ENCODE results near the gene TEX36. TPM values are rescaled to one million over a fixed set of nuclear protein-coding genes. Genes with fewer than 3 reads are reported as not detected.

The TEX36 gene, protein sequence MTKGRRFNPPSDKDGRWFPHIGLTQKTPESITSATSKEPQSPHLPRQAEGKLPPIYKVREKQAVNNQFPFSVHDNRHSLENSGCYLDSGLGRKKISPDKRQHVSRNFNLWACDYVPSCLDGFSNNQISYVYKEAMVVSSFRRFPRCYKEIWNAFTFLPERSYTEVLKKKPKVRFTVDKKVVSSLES
- total RNA-seq: not detected

DNA sequence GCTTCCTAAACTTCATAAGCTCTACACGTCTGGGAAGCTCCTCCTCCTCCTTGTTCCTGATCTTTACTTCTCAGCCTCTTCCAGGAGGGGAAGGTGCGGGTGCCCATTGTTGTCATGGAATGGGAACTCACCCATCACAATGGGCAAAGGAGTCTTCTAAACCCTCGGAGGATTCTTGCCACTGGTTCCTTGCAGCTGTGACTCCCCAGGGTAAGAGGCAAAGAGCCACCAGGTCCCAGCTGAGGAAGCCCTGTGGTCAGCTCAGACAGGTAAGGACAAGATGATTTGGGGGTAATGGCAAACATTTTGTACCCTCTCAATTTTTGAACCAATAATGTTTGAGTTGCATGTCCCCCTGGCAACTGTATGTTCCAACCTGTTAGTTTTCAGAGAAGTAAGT, at the start of gene TEX36:
Gene TEX36 (minus strand): TSS at position 101 of the 400 bp plus-strand sequence. CDS start 174 bp downstream, outside the sequence.
- Histone ChIP-seq H3K4me3 (no peak within 1 kb of the TSS), H3K9me3 (peaks cover 0 to 8% (median 0%) of the 10 kb centered on the region in 3 donors), H3K27ac (no peak within 1 kb of the TSS), H3K4me1 (no peaks in the 10 kb centered on the region), H3K27me3 (peaks cover 4% of the 10 kb centered on the region), H3K36me3 (no peaks in the 10 kb centered on the region)
- no peak for ATAC-seq
- TF ChIP-seq POLR2AphosphoS5 (IDR thresholded peaks at IDR 0.05): no peak
- TF ChIP-seq EP300 (IDR thresholded peaks at IDR 0.05): no peak
- TF ChIP-seq, protein P1, sequence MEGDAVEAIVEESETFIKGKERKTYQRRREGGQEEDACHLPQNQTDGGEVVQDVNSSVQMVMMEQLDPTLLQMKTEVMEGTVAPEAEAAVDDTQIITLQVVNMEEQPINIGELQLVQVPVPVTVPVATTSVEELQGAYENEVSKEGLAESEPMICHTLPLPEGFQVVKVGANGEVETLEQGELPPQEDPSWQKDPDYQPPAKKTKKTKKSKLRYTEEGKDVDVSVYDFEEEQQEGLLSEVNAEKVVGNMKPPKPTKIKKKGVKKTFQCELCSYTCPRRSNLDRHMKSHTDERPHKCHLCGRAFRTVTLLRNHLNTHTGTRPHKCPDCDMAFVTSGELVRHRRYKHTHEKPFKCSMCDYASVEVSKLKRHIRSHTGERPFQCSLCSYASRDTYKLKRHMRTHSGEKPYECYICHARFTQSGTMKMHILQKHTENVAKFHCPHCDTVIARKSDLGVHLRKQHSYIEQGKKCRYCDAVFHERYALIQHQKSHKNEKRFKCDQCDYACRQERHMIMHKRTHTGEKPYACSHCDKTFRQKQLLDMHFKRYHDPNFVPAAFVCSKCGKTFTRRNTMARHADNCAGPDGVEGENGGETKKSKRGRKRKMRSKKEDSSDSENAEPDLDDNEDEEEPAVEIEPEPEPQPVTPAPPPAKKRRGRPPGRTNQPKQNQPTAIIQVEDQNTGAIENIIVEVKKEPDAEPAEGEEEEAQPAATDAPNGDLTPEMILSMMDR (IDR thresholded peaks at IDR 0.05): no peak
- no peak for TF ChIP-seq POLR2A (IDR thresholded peaks at IDR 0.05)
- WGBS, 2 donors (ENCODE audit: low coverage in 1 of 2): 20 to 60% methylated on average over 1 of the region's 3 CpGs

DNA sequence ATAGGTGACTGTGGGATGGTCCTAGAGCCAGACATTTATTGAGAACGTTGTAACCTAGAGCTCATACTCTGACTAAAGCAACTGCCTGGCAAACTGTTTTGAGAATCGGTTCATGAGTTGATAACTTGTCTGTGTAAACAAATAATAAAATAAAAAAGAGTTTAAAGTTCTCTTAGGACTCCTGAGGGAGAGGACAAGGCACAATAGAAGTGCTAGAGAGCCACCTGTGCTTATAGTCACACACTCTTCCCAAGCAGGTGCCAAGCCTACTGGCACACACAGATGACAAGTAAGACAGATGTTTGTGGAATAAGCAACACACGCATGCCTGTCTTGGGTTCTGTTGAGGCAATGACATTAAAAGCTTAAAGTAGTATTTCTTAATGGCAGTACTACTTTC, 44.5 kb upstream of the TEX36 start:
- peaks cover 25 to 99% of the 10 kb centered on the region in 2 donors for H3K36me3 ChIP-seq
- no peaks in the 10 kb centered on the region for H3K9me3 ChIP-seq
- H3K27ac ChIP-seq: no peak overlapping the region
- ATAC-seq: no peak
- H3K4me3 ChIP-seq: no peak overlapping the region
- TF ChIP-seq EP300 (IDR thresholded peaks at IDR 0.05): no peak
- no peak for TF ChIP-seq POLR2A (IDR thresholded peaks at IDR 0.05)
- TF ChIP-seq, protein P1 (IDR thresholded peaks at IDR 0.05): no peak
- TF ChIP-seq POLR2AphosphoS5 (IDR thresholded peaks at IDR 0.05): no peak
- 50 to 59% methylated on average over 3 of the region's 3 CpGs for WGBS, 2 donors (ENCODE audit: low coverage in 1 of 2)
- H3K27me3 ChIP-seq: no peaks in the 10 kb centered on the region
- no peaks in the 10 kb centered on the region for H3K4me1 ChIP-seq

DNA sequence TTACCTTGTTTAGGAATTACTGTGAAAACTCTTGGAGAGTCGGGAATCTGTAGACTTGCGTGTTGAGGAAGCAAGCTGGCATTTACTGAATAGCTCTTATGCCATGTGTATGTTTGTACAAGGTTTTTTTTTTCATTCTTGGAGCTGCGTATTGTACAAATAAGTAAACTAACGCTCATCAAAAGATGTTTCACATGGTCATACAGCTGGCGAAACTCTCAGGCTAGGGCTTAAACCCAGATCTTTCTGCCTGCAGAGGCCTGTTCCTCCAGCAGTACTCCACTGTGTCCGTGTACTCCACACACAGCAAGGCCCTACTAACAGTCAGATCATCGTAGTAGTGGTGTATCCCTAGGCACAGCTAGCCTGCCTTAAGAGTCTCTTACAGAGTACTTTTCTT, 44.0 kb upstream of the TEX36 start:
- TF ChIP-seq EP300 (IDR thresholded peaks at IDR 0.05) (no peak), POLR2A (IDR thresholded peaks at IDR 0.05) (no peak), POLR2AphosphoS5 (IDR thresholded peaks at IDR 0.05) (no peak)
- TF ChIP-seq, protein P1 (IDR thresholded peaks at IDR 0.05): no peak
- no peak for ATAC-seq
- peaks cover 23 to 99% of the 10 kb centered on the region in 2 donors for H3K36me3 ChIP-seq
- no peaks in the 10 kb centered on the region for H3K27me3 ChIP-seq
- no peaks in the 10 kb centered on the region for H3K4me1 ChIP-seq
- no peak overlapping the region for H3K4me3 ChIP-seq
- H3K9me3 ChIP-seq: no peaks in the 10 kb centered on the region
- 87 to 95% methylated on average over 7 of the region's 7 CpGs for WGBS, 2 donors (ENCODE audit: low coverage in 1 of 2)
- no peak overlapping the region for H3K27ac ChIP-seq

DNA sequence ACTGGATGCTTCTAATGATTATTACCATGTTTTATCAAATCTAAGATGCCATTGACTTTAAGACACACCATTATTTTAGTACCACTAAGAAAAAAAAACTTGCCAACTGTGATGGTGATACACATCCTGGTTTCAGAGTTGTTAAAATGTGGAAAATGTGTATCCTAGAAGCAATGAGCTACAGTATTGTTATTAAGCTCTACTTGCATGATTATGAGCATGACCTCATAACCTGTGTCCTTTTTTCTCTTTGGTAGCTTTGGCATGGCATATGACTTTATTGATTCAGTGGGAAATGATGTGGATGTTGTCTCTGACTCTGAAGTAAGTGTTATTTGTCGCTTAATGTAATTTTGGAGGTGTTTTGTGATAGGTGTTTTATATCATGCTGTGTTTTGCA, 39.8 kb upstream of the TEX36 start:
- TF ChIP-seq, protein P1 (IDR thresholded peaks at IDR 0.05): no peak
- no peak for TF ChIP-seq EP300 (IDR thresholded peaks at IDR 0.05)
- TF ChIP-seq POLR2AphosphoS5 (IDR thresholded peaks at IDR 0.05): no peak
- TF ChIP-seq POLR2A (IDR thresholded peaks at IDR 0.05): no peak
- Histone ChIP-seq H3K27me3 (no peaks in the 10 kb centered on the region), H3K36me3 (peaks cover 7 to 68% of the 10 kb centered on the region in 2 donors), H3K27ac (no peak overlapping the region), H3K9me3 (no peaks in the 10 kb centered on the region), H3K4me1 (peaks cover 4 to 24% (median 9%) of the 10 kb centered on the region in 3 donors), H3K4me3 (no peak overlapping the region)
- ATAC-seq: no peak
- 100% methylated on average over 1 of the region's 1 CpG for WGBS, 2 donors (ENCODE audit: low coverage in 1 of 2)

DNA sequence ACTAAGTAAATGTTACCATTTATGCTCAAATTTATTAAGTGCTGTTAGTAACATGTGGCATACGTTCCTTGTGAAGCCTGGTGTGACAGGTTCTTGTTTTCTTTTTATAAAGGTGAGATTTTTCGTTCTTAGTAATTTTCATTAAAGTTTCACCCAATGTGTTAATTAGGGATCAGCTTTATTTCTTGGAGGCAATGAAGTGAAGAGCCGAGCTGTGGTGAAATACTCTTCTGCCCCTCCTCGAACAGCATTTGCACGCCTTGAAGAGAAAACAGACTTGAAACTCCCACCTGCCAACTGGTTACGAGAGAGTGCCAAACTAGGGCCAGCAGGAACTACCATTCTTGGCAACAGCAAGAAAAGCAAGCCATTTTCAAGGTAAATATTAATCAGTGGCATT, 38.1 kb upstream of the TEX36 start:
- Histone ChIP-seq H3K27me3 (no peaks in the 10 kb centered on the region), H3K9me3 (no peaks in the 10 kb centered on the region), H3K36me3 (peaks cover 7 to 50% of the 10 kb centered on the region in 2 donors), H3K4me1 (peaks cover 4 to 24% (median 9%) of the 10 kb centered on the region in 3 donors), H3K4me3 (no peak overlapping the region), H3K27ac (no peak overlapping the region)
- no peak for ATAC-seq
- 76 to 84% methylated on average over 3 to 6 of the region's 6 CpGs for WGBS, 2 donors (ENCODE audit: low coverage in 1 of 2)
- TF ChIP-seq POLR2A (IDR thresholded peaks at IDR 0.05) (no peak), EP300 (IDR thresholded peaks at IDR 0.05) (no peak), POLR2AphosphoS5 (IDR thresholded peaks at IDR 0.05) (no peak)
- TF ChIP-seq, protein P1 (IDR thresholded peaks at IDR 0.05): no peak
